ENCODE results near the gene KDELR3. TPM values are rescaled to one million over a fixed set of nuclear protein-coding genes. Genes with fewer than 3 reads are reported as not detected.

The KDELR3 gene
- total RNA-seq, 1 experiment from 2014 or later, result 61.9 TPM

- in situ Hi-C loops (cut with HindIII; ENCODE audit: low pct_unique_long_range_greater_than_20kb, low sequenced_read_pairs), result no loop called here
- DNase-seq (ENCODE audit: low read depth, low spot score), result no peak
Observed at GRCh38 chr22:38453066-38453672, 14.7 kb upstream of the KDELR3 start.

- in situ Hi-C loops (cut with HindIII; ENCODE audit: low pct_unique_long_range_greater_than_20kb, low sequenced_read_pairs), result no loop called here
- DNase-seq (ENCODE audit: low read depth, low spot score), result no peak
Observed at GRCh38 chr22:38453996-38454352, 13.9 kb upstream of the KDELR3 start.

- in situ Hi-C loops (cut with HindIII; ENCODE audit: low pct_unique_long_range_greater_than_20kb, low sequenced_read_pairs), result no loop called here
- DNase-seq (ENCODE audit: low read depth, low spot score), result no peak
Observed at GRCh38 chr22:38454353-38455075, 13.4 kb upstream of the KDELR3 start.

- no peak for DNase-seq (ENCODE audit: low read depth, low spot score)
- in situ Hi-C loops (cut with HindIII; ENCODE audit: low pct_unique_long_range_greater_than_20kb, low sequenced_read_pairs), result no loop called here
Observed at GRCh38 chr22:38455076-38455529, 12.8 kb upstream of the KDELR3 start, which contains the start of gene KCNJ4. KCNJ4 (minus strand) TSS chr22:38455199; CDS start chr22:38428132, 27,067 bp downstream.

- in situ Hi-C loops (cut with HindIII; ENCODE audit: low pct_unique_long_range_greater_than_20kb, low sequenced_read_pairs), result no loop called here
- peak; percentile 60 for DNase-seq (ENCODE audit: low read depth, low spot score)
Observed at GRCh38 chr22:38455530-38456271, 12.2 kb upstream of the KDELR3 start.

- in situ Hi-C loops (cut with HindIII; ENCODE audit: low pct_unique_long_range_greater_than_20kb, low sequenced_read_pairs), result no loop called here
- no peak for DNase-seq (ENCODE audit: low read depth, low spot score)
Observed at GRCh38 chr22:38456272-38456835, 11.5 kb upstream of the KDELR3 start.

- in situ Hi-C loops (cut with HindIII; ENCODE audit: low pct_unique_long_range_greater_than_20kb, low sequenced_read_pairs), result no loop called here
- DNase-seq (ENCODE audit: low read depth, low spot score), result no peak
Observed at GRCh38 chr22:38456841-38457699, 10.8 kb upstream of the KDELR3 start.

GRCh38 chr22:38460426-38460840 is 7.5 kb upstream of the KDELR3 start:
- no peak for DNase-seq (ENCODE audit: low read depth, low spot score)
- in situ Hi-C loops (cut with HindIII; ENCODE audit: low pct_unique_long_range_greater_than_20kb, low sequenced_read_pairs), result no loop called here

- in situ Hi-C loops (cut with HindIII; ENCODE audit: low pct_unique_long_range_greater_than_20kb, low sequenced_read_pairs), result no loop called here
- DNase-seq (ENCODE audit: low read depth, low spot score), result no peak
Observed at GRCh38 chr22:38461057-38461413, 6.9 kb upstream of the KDELR3 start.

GRCh38 chr22:38461414-38462081 is 6.3 kb upstream of the KDELR3 start:
- DNase-seq (ENCODE audit: low read depth, low spot score), result peak; percentile 84
- in situ Hi-C loops (cut with HindIII; ENCODE audit: low pct_unique_long_range_greater_than_20kb, low sequenced_read_pairs), result no loop called here

- in situ Hi-C loops (cut with HindIII; ENCODE audit: low pct_unique_long_range_greater_than_20kb, low sequenced_read_pairs), result no loop called here
Observed at GRCh38 chr22:38462960-38463784, 4.7 kb upstream of the KDELR3 start.

GRCh38 chr22:38464992-38465672 is 2.8 kb upstream of the KDELR3 start:
- in situ Hi-C loops (cut with HindIII; ENCODE audit: low pct_unique_long_range_greater_than_20kb, low sequenced_read_pairs), result no loop called here
- no peak for DNase-seq (ENCODE audit: low read depth, low spot score)

More at GRCh38 chr22:38462960-38463784, 4.7 kb upstream of the KDELR3 start:
- DNase-seq (ENCODE audit: low read depth, low spot score), result no peak

- DNase-seq (ENCODE audit: low read depth, low spot score), result no peak
- in situ Hi-C loops (cut with HindIII; ENCODE audit: low pct_unique_long_range_greater_than_20kb, low sequenced_read_pairs), result no loop called here
Observed at GRCh38 chr22:38465673-38466490, 2.0 kb upstream of the KDELR3 start.

GRCh38 chr22:38467438-38467903 is 425 bp upstream of the KDELR3 start:
- DNase-seq (ENCODE audit: low read depth, low spot score), result no peak
- in situ Hi-C loops (cut with HindIII; ENCODE audit: low pct_unique_long_range_greater_than_20kb, low sequenced_read_pairs), result no loop called here

Measured in SK-MEL-5 (cell line).